ENCODE data around the gene OVOL1. TPM values are rescaled to one million over a fixed set of nuclear protein-coding genes. Genes with fewer than 3 reads are reported as not detected.

Gene OVOL1
- total and polyA plus RNA-seq, 2 donors (not counting 1 experiment from before 2014, with no cell fraction given), result 0.15 to 0.66 TPM

DNA sequence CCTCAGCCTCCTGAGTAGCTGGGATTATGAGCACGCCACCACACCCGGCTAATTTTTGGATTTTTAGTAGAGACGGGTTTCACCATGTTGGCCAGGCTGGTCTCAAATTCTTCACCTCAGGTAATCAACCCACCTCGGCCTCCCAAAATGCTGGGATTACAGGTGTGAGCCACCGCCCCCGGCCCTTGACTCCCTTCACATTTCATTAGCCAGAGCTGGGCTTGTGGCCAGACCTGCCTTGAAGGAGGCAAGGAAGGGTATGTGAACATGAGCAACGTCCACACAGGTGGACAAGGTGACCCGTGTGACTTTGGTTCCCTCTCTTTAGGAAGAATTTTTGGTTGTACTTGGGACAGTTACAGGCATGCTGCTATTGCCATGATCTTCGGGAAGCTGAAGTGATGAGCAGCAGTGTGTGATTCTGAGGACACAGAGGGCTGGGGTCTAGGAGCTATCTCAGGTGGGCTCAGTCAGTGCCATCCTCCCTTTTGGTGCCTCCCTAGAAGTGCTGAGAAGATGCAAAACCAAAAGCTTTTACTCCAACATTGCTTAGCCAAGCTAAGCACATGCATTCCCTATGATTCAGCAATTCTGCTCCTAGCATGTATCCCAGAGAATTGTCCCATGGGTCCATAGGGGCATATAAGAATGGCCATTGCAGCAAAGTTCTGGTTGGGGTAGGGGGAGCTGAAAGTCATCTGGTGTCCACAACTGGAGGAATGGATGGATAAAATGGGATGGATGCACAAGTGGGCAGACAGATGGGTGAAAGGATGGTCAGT lies 12.1 kb upstream of the OVOL1 start:
- POLR2A ChIA-PET, result no interaction called here

DNA sequence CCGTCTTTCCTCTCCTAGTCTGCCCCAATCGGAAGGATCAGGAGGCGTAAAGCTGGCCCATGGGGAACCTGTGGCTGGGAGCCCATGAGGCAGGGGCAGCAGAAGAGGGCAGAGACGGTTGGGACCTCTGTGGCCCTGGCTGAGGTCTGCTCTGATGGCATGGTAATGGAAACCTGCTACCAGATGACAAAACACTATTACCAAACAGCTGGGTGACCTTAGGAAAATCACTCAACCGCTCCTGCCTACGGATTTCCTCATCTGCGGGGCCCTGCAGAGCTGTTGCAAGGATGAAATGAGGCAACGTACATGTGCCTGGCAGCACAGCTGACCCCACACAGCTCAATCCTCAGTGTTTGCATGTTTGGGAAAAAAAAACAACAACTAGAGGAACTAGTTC lies 10.7 kb upstream of the OVOL1 start:
- H3K27me3 ChIP-seq (replicated peaks in 1 of 4; ENCODE audit: control extremely low read depth in 1 of 4, control insufficient read depth in 3 of 4, insufficient read depth in 4 of 4, low read length in 3 of 4), result no peaks in the 10 kb centered on the region
- ChIA-PET CTCF (interaction anchor here (0.9 to 6.2 kb wide), 8 partner anchors 8 to 113 kb away, joined by 3 to 90 read pairs (median 4); partner anchors contain the start of gene KAT5), POLR2A (interaction anchor here (0.9 kb wide), 1 partner anchor 64 kb away, joined by 4 read pairs; no protein-coding TSS in a partner anchor)
- H3K9me3 Mint-ChIP-seq (ENCODE audit: insufficient read depth), result no peaks in the 10 kb centered on the region
- no peak overlapping the region for H3K4me2 ChIP-seq (replicated peaks; ENCODE audit: low read depth, low read length, poor library complexity, severe bottlenecking)
- H3K4me3 Mint-ChIP-seq, result no peak overlapping the region
- peaks cover 8 to 12% of the 10 kb centered on the region in 2 donors for H3K4me1 ChIP-seq (ENCODE audit: control insufficient read depth in 2 of 2, insufficient read depth in 2 of 2, low read length in 2 of 2)
- H2AFZ ChIP-seq (ENCODE audit: insufficient read depth, low read depth, low read length, poor library complexity, severe bottlenecking), result no peak overlapping the region
- intact Hi-C loops (cut with micrococcal nuclease), result no loop called here
- H3K27me3 Mint-ChIP-seq, result no peaks in the 10 kb centered on the region
- H3K36me3 ChIP-seq (replicated peaks in 1 of 2; ENCODE audit: control extremely low read depth in 1 of 2, control insufficient read depth in 1 of 2, extremely low read depth in 1 of 2, insufficient read depth in 2 of 2, low read length in 1 of 2), result peaks cover 0 to 20% of the 10 kb centered on the region in 2 experiments
- H4K20me1 ChIP-seq (ENCODE audit: control insufficient read depth, insufficient read depth, low read length, poor library complexity, severe bottlenecking), result peaks cover 41% of the 10 kb centered on the region
- no peak overlapping the region for H3K4me3 ChIP-seq (ENCODE audit: control extremely low read depth in 1 of 5, extremely low read depth in 1 of 5, insufficient read depth in 1 of 5, low read depth in 2 of 5, low read length in 4 of 5)
- H3K79me2 ChIP-seq (ENCODE audit: control insufficient read depth, insufficient read depth, low read length), result peaks cover 26% of the 10 kb centered on the region
- H3K27ac Mint-ChIP-seq, result no peak overlapping the region
- no peaks in the 10 kb centered on the region for H3K9me3 ChIP-seq (ENCODE audit: control extremely low read depth in 1 of 3, control insufficient read depth in 2 of 3, insufficient read depth in 1 of 3, low read length in 2 of 3)
- H3K4me1 Mint-ChIP-seq, result peaks cover 13% of the 10 kb centered on the region
- ATAC-seq (ENCODE audit: low read depth), result no peak
- no peak overlapping the region for H3K9ac ChIP-seq (ENCODE audit: low read length)
- no peak for DNase-seq
- 73% methylated on average over 4 of the region's 8 CpGs for WGBS (ENCODE audit: insufficient coverage)
- H3K27ac ChIP-seq (ENCODE audit: low read length in 2 of 2), result no peak overlapping the region
- no peak for TF ChIP-seq EZH2 (IDR thresholded peaks at IDR 0.05; ENCODE audit: borderline replicate concordance, insufficient read depth, low read depth, low read length, poor library complexity, severe bottlenecking)
- TF ChIP-seq, protein P1, sequence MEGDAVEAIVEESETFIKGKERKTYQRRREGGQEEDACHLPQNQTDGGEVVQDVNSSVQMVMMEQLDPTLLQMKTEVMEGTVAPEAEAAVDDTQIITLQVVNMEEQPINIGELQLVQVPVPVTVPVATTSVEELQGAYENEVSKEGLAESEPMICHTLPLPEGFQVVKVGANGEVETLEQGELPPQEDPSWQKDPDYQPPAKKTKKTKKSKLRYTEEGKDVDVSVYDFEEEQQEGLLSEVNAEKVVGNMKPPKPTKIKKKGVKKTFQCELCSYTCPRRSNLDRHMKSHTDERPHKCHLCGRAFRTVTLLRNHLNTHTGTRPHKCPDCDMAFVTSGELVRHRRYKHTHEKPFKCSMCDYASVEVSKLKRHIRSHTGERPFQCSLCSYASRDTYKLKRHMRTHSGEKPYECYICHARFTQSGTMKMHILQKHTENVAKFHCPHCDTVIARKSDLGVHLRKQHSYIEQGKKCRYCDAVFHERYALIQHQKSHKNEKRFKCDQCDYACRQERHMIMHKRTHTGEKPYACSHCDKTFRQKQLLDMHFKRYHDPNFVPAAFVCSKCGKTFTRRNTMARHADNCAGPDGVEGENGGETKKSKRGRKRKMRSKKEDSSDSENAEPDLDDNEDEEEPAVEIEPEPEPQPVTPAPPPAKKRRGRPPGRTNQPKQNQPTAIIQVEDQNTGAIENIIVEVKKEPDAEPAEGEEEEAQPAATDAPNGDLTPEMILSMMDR (IDR thresholded peaks at IDR 0.05), result no peak

More for the DNA sequence above, 12.1 kb upstream of the OVOL1 start:
- Histone ChIP-seq H3K4me1 (ENCODE audit: control insufficient read depth in 2 of 2, insufficient read depth in 2 of 2, low read length in 2 of 2) (peaks cover 7 to 10% of the 10 kb centered on the region in 2 donors), H3K36me3 (replicated peaks in 1 of 2; ENCODE audit: control extremely low read depth in 1 of 2, control insufficient read depth in 1 of 2, extremely low read depth in 1 of 2, insufficient read depth in 2 of 2, low read length in 1 of 2) (peaks cover 0 to 20% of the 10 kb centered on the region in 2 experiments), H2AFZ (ENCODE audit: insufficient read depth, low read depth, low read length, poor library complexity, severe bottlenecking) (no peak overlapping the region), H3K27me3 (replicated peaks in 1 of 4; ENCODE audit: control extremely low read depth in 1 of 4, control insufficient read depth in 3 of 4, insufficient read depth in 4 of 4, low read length in 3 of 4) (no peaks in the 10 kb centered on the region), H3K4me3 (ENCODE audit: control extremely low read depth in 1 of 5, extremely low read depth in 1 of 5, insufficient read depth in 1 of 5, low read depth in 2 of 5, low read length in 4 of 5) (no peak overlapping the region), H3K79me2 (ENCODE audit: control insufficient read depth, insufficient read depth, low read length) (peaks cover 35% of the 10 kb centered on the region), H3K27ac (ENCODE audit: low read length in 2 of 2) (no peak overlapping the region), H3K4me2 (replicated peaks; ENCODE audit: low read depth, low read length, poor library complexity, severe bottlenecking) (no peak overlapping the region), H3K9me3 (ENCODE audit: control extremely low read depth in 1 of 3, control insufficient read depth in 2 of 3, insufficient read depth in 1 of 3, low read length in 2 of 3) (no peaks in the 10 kb centered on the region), H4K20me1 (ENCODE audit: control insufficient read depth, insufficient read depth, low read length, poor library complexity, severe bottlenecking) (peaks cover 43% of the 10 kb centered on the region), H3K9ac (ENCODE audit: low read length) (no peak overlapping the region)
- no peaks in the 10 kb centered on the region for H3K27me3 Mint-ChIP-seq
- peaks cover 12% of the 10 kb centered on the region for H3K4me1 Mint-ChIP-seq
- no peak for TF ChIP-seq EZH2 (IDR thresholded peaks at IDR 0.05; ENCODE audit: borderline replicate concordance, insufficient read depth, low read depth, low read length, poor library complexity, severe bottlenecking)
- TF ChIP-seq, protein P1 (IDR thresholded peaks at IDR 0.05), result no peak
- H3K4me3 Mint-ChIP-seq, result no peak overlapping the region
- CTCF ChIA-PET, result interaction anchor here (1.3 to 3.3 kb wide), 2 partner anchors 44 to 110 kb away, joined by 4 to 10 read pairs; no protein-coding TSS in a partner anchor
- intact Hi-C loops (cut with micrococcal nuclease), result no loop called here
- no peaks in the 10 kb centered on the region for H3K9me3 Mint-ChIP-seq (ENCODE audit: insufficient read depth)
- no peak overlapping the region for H3K27ac Mint-ChIP-seq
- DNase-seq (no peak), ATAC-seq (ENCODE audit: low read depth) (no peak)
- 80% methylated on average over 5 of the region's 9 CpGs for WGBS (ENCODE audit: insufficient coverage)
